Cardiac muscle cell (in vitro differentiated cells and primary cell): ENCODE measurements around the gene GJD4. TPM values are rescaled to one million over a fixed set of nuclear protein-coding genes. Genes with fewer than 3 reads are reported as not detected.
A peak's percentile ranks its signal among the peaks of the same experiment; 100 is the strongest.

Experiments used
- DNase-seq, 2 donors: peaks; one replicate each; pipeline versions ENCODE4 v3.0.0 to v3.0.0-alpha.2; 2010 to 2017; ENCODE audit warnings: low read depth in 1 of 2, low spot score in 1 of 2
- H3K27ac ChIP-seq: fragments of 200-600 bp; sonication (generic); 2 replicates; pipeline ENCODE4 v1.5.1; 2016
- H3K27me3 ChIP-seq: fragments of 200-600 bp; sonication (generic); 2 replicates; pipeline ENCODE4 v1.6.0; 2016; ENCODE audit warnings: control low read depth
- H3K36me3 ChIP-seq: fragments of 200-600 bp; sonication (generic); 2 replicates; pipeline ENCODE4 v1.5.1; 2016; ENCODE audit warnings: control low read depth
- H3K4me1 ChIP-seq: fragments of 200-600 bp; sonication (generic); 2 replicates; pipeline ENCODE4 v1.8.1; 2017; ENCODE audit warnings: low read depth, mild to moderate bottlenecking, mixed run types
- H3K4me3 ChIP-seq: fragments of 200-600 bp; sonication (generic); 2 replicates; pipeline ENCODE4 v1.5.1; 2016; ENCODE audit warnings: mild to moderate bottlenecking
- H3K9me3 ChIP-seq: fragments of 200-600 bp; sonication (generic); 2 replicates; pipeline ENCODE4 v1.5.1; 2017; ENCODE audit warnings: low read depth, mild to moderate bottlenecking, control low read depth
- polyA plus RNA-seq: library from polyadenylated mRNA; unstranded; fragments of >200 nt; fragmentation: Nextera tagmentation; extraction: Ambion mirVana; gene quantifications from 2 replicates; pipeline ENCODE4 v1.2.1, GENCODE V29; 2016
- total RNA-seq: library from RNA; depleted of rRNA; stranded (reverse); fragments of >200 nt; gene quantifications from 2 replicates; pipeline ENCODE4 v1.2.3, GENCODE V29; 2016
- TF ChIP-seq, protein P1 (sequence below): IDR thresholded peaks from 2 replicates; pipeline ENCODE4 v1.5.1; 2012; ENCODE audit warnings: low read depth, mild to moderate bottlenecking, low read length

GJD4 gene
- total and polyA plus RNA-seq, 2 experiments from 2014 or later = 0.24 TPM; not detected in 1

DNA sequence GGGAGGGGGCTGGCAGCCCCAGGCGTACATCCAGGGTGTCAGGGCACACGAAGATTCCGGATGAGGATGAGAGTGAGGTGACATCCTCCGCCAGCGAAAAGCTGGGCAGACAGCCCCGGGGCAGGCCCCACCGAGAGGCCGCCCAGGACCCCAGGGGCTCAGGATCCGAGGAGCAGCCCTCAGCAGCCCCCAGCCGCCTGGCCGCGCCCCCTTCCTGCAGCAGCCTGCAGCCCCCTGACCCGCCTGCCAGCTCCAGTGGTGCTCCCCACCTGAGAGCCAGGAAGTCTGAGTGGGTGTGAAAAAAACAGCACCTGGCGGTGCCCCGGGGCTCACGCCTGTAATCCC, 3.2 kb downstream of the GJD4 start:
- no peaks in the 10 kb centered on the region for H3K9me3 ChIP-seq
- no peak overlapping the region for H3K27ac ChIP-seq
- no peak overlapping the region for H3K4me3 ChIP-seq
- H3K4me1 ChIP-seq = no peaks in the 10 kb centered on the region
- H3K36me3 ChIP-seq = no peaks in the 10 kb centered on the region
- DNase-seq = no peak
- TF ChIP-seq, protein P1, sequence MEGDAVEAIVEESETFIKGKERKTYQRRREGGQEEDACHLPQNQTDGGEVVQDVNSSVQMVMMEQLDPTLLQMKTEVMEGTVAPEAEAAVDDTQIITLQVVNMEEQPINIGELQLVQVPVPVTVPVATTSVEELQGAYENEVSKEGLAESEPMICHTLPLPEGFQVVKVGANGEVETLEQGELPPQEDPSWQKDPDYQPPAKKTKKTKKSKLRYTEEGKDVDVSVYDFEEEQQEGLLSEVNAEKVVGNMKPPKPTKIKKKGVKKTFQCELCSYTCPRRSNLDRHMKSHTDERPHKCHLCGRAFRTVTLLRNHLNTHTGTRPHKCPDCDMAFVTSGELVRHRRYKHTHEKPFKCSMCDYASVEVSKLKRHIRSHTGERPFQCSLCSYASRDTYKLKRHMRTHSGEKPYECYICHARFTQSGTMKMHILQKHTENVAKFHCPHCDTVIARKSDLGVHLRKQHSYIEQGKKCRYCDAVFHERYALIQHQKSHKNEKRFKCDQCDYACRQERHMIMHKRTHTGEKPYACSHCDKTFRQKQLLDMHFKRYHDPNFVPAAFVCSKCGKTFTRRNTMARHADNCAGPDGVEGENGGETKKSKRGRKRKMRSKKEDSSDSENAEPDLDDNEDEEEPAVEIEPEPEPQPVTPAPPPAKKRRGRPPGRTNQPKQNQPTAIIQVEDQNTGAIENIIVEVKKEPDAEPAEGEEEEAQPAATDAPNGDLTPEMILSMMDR = no peak
- H3K27me3 ChIP-seq = peaks cover 9% of the 10 kb centered on the region

DNA sequence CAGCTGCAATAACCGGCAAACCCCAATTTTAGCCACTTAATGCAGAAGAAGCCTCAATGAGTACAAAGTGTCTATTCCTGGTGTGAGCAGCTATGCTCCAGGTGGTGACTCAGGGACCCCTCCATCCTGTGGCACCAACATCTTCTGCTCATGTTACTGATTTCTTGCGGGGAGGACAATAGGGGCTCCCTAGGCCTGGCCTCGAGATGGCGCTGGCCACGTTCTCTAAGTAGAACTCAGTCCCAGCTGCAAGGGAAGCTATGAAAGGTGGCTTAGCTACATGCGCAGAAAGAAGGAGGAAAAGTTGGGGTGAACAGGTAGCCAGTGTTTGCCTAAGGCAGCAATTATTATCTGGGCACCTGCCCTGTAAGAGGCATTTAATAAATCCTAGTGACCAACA, 6.6 kb downstream of the GJD4 start:
- Histone ChIP-seq H3K9me3 (no peaks in the 10 kb centered on the region), H3K27ac (no peak overlapping the region), H3K27me3 (peaks cover 9% of the 10 kb centered on the region), H3K4me1 (no peaks in the 10 kb centered on the region), H3K36me3 (no peaks in the 10 kb centered on the region), H3K4me3 (no peak overlapping the region)
- no peak for DNase-seq
- TF ChIP-seq, protein P1 = no peak

DNA sequence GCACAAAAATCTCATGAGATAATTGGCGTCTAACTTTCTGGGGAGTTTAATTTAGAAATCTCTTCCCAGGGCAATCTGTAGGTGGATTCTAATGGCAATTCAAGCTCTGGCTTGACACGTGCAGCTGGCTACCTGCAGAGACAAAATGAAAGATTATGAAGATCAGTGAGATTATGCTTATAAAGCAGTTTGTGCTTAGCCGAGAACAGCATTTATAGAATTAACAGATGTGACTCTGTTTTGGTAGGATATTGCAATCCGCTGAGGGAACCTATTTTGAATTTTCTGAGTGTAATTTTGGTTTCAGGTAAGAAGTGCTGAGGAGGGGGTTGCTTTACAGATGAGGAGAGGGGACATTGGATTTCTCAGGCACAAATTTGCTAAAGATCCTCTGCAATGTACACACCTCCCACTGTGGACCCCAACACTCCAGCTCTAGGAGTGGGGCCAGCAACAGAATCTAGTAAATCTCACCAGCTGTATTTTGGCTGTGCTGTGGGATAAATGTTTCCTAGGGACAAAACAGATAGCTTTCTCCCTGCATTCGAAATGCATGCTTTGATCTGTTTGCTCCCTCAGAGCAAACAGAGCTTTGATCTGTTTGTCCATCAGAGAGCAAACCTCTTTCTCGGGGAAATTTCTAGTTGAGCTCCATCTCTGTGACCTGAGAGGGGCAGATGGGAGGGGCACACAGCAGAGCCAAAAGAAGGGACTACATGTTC, 7.4 kb downstream of the GJD4 start:
- TF ChIP-seq, protein P1 = no peak
- DNase-seq = no peak
- Histone ChIP-seq H3K36me3 (no peaks in the 10 kb centered on the region), H3K27me3 (peaks cover 6% of the 10 kb centered on the region), H3K4me1 (no peaks in the 10 kb centered on the region), H3K9me3 (no peaks in the 10 kb centered on the region), H3K27ac (no peak overlapping the region), H3K4me3 (no peak overlapping the region)

DNA sequence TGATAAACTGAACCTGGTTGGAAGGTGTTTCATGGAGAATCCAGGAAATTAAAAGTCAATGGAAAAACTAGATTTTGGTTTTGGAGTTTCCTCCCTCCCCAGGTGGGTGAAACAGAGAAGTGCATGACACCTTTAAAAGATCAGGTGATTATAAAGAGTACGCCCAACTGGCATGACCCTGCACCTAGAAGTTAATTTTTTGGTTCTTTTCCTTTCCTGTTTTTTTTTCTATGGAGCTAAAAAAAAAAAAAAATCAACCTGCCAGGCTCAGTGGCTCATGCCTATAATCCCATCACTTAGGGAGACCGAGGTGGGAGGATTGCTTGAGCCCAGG, 7.9 kb downstream of the GJD4 start:
- TF ChIP-seq, protein P1 = no peak
- Histone ChIP-seq H3K27ac (no peak overlapping the region), H3K9me3 (no peaks in the 10 kb centered on the region), H3K36me3 (no peaks in the 10 kb centered on the region), H3K27me3 (peaks cover 2% of the 10 kb centered on the region), H3K4me3 (no peak overlapping the region), H3K4me1 (no peaks in the 10 kb centered on the region)
- no peak for DNase-seq

DNA sequence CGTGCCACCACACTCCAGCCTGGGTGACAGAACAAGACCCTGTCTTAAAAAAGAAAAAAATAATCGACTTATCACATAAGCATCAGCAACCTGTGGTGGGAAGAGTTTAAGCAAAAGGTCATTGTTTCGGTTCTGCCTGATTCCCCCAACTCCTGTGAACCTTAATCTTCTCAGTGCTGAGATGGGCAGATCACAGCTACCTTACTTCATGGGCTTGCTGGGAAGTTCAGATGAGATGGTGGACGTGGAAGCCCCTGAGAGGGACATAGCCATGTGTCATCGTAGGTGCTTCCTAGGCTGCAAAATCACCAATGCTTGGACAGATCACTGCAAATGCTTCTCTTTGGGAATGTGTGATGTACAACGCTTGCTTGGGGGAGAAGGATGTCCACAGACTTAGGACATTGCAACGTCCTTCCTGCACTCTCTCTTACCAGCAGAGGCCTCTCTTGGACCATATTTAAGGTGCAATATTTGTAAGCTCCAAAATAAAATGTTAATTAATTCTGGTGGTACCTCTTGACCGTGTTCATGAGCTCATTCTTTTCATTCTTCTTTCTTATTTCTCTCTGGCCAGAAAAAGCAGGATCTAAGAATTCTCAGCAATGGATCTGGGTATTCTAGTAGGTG, 8.6 kb downstream of the GJD4 start:
- Histone ChIP-seq H3K4me3 (no peak overlapping the region), H3K27ac (no peak overlapping the region), H3K9me3 (no peaks in the 10 kb centered on the region), H3K27me3 (no peaks in the 10 kb centered on the region), H3K4me1 (no peaks in the 10 kb centered on the region), H3K36me3 (no peaks in the 10 kb centered on the region)
- peak; percentile 28 to 55 for DNase-seq
- TF ChIP-seq, protein P1 = peak; percentile 44
